22Rv1 (cell line): ENCODE measurements around the gene VASH2.

ENCODE experiments used
- CTCF ChIP-seq: fragments of 450-650 bp; IDR thresholded peaks from 2 replicates; pipeline ENCODE4 v1.5.1; 2017; ENCODE audit warnings: mild to moderate bottlenecking
- ZFX ChIP-seq: fragments of 450-650 bp; IDR thresholded peaks from 2 replicates; pipeline ENCODE4 v1.6.1; 2017; ENCODE audit warnings: antibody characterized with exemption, borderline replicate concordance

DNA sequence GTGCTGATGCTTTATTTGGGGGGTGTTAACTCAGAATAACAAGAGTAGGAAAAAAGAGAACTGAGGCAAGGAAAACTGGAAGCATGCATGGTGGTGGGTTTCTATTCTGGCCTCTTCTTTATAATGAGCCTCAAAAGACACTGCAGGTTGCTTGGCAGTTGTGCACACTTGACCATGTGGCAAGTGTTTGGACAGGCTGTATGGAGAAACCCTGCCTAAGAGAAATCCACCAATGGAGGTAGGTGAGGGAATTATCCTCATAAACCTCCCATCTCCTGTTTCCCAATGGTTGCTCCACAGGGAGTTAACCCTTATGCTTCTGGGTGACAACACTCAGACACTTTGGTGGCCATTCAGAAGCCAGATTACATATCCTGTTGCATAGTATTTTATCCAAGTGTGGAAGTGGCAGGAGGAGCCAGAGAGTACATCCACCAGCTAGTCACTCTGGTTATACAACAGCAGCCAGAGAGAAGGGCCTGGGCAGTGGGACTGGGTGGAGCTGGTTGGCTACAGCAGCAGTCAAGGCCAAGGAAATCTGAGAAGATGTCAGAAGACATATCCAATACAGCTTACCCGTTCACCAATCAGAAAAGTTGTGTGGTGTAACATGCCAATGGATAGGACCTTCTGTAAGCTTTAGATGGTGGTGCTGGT lies 16.4 kb upstream of the VASH2 start:
- TF ChIP-seq CTCF (no peak), ZFX (no peak)
